ENCODE data around the gene RPL6.

- TF ChIP-seq POLR2A (IDR thresholded peaks at IDR 0.05) = no peak
- TF ChIP-seq, protein P1, sequence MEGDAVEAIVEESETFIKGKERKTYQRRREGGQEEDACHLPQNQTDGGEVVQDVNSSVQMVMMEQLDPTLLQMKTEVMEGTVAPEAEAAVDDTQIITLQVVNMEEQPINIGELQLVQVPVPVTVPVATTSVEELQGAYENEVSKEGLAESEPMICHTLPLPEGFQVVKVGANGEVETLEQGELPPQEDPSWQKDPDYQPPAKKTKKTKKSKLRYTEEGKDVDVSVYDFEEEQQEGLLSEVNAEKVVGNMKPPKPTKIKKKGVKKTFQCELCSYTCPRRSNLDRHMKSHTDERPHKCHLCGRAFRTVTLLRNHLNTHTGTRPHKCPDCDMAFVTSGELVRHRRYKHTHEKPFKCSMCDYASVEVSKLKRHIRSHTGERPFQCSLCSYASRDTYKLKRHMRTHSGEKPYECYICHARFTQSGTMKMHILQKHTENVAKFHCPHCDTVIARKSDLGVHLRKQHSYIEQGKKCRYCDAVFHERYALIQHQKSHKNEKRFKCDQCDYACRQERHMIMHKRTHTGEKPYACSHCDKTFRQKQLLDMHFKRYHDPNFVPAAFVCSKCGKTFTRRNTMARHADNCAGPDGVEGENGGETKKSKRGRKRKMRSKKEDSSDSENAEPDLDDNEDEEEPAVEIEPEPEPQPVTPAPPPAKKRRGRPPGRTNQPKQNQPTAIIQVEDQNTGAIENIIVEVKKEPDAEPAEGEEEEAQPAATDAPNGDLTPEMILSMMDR (IDR thresholded peaks at IDR 0.05) = no peak
Observed at GRCh38 chr12:112409906-112410244, 470 bp upstream of the RPL6 start.
